Lung microvascular endothelial cell (primary cell): ENCODE results near the gene RANBP1. TPM values are rescaled to one million over a fixed set of nuclear protein-coding genes. Genes with fewer than 3 reads are reported as not detected.
A peak's percentile ranks its signal among the peaks of the same experiment; 100 is the strongest.

Experiments used
- DNase-seq, 2 donors: peaks; one replicate each; pipeline versions ENCODE4 v3.0.0 to v3.0.0-alpha.2; 2010; ENCODE audit warnings: low read depth in 2 of 2
- total RNA-seq: library from RNA; depleted of rRNA; stranded (reverse); fragments of >200 nt; gene quantifications from 2 replicates; pipeline ENCODE4 v1.2.1, GENCODE V29; 2014

Gene RANBP1
- total RNA-seq, 1 donor from 2014 or later, result 99.2 TPM

GRCh38 chr22:20135806-20136602 is 20.1 kb downstream of the RANBP1 start:
- no peak for DNase-seq

GRCh38 chr22:20136603-20136873 is 20.6 kb downstream of the RANBP1 start:
- DNase-seq, result no peak

DNA sequence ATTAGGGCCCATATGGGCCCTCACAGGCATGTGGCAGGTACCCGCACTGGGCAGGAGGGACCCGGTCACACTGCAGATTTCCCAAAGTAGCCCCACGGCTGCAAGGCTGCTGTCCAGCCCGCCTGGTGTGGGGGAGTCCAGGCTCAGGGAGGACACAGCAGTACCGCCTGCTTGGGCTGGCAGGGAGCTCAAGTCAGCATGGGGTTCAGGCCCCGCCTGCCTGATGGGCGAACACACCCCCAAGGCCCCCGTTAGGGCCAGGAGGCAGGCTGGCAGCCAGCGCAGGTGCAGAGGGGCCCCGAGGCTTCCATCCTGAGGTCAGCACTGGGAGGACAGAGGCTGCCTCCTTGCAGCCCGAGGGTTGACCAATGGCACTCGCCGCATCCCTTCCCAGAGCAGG is 21.2 kb downstream of the RANBP1 start:
- no peak for DNase-seq

- peak in 1 of 2 donors; percentile 31 for DNase-seq
Observed at GRCh38 chr22:20137671-20138416, 21.9 kb downstream of the RANBP1 start.

GRCh38 chr22:20138417-20138738 is 22.5 kb downstream of the RANBP1 start:
- no peak for DNase-seq

DNA sequence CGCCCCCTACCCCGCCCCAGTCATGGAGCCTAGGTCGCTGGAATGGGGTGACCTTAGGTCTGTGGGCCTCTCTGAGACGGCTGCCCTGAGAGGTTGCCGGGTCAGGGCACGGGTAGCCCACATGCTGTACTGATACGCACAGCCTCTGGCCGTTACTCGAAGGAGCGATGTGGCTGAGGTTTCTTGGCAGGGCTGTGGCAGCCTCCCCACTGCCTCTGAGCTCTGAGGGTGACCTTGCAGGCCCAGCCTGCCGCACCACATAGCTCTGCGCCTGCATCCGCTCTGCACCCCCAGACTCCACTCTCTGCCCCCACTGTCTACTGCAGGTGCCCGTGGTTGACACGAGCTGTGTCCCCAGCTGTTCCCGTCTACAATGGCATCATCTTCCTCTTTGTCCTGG is 23.0 kb downstream of the RANBP1 start:
- DNase-seq, result no peak

DNA sequence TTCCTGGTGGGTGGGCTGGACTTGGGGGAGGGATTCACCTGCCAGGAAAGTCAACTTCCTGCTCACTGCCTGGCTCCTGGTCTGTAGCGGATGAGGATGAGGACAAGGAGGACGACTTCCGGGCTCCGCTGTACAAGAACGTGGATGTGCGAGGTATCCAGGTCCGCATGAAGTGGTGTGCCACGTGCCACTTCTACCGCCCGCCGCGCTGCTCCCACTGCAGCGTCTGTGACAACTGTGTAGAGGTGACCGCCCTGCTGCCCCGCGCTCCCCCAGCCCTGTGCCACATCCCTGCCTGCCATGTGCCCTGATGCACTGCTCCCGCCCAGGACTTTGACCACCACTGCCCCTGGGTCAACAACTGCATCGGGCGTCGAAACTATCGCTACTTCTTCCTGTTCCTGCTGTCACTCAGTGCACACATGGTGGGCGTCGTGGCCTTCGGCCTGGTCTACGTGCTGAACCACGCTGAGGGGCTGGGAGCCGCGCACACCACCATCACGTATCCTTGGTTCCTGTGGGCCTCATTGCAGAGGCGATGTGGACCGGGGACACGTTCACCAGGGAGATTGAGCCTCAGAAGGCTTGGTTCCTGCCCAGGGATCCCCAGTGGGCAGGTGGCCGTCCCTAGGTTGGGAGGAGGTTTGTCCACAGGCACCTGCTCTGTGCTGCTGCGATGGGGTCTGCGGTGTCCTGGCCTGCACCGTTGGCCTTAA is 23.6 kb downstream of the RANBP1 start:
- no peak for DNase-seq

DNA sequence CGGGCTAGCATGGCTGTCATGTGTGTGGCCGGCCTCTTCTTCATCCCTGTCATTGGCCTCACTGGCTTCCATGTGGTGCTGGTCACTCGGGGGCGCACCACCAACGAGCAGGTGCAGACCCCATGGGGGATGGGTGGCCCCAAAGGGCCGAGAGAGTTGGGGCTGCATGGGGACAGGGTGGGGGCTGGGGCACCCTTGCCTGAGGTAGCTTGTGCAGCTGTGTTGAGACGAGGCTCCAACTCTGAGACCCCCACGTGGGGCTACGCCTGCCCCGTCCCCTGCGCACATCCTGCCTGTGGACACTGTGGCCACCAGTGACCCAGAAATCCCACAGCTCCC is 24.2 kb downstream of the RANBP1 start:
- no peak for DNase-seq

GRCh38 chr22:20140521-20140964 is 24.6 kb downstream of the RANBP1 start:
- DNase-seq, result no peak

DNA sequence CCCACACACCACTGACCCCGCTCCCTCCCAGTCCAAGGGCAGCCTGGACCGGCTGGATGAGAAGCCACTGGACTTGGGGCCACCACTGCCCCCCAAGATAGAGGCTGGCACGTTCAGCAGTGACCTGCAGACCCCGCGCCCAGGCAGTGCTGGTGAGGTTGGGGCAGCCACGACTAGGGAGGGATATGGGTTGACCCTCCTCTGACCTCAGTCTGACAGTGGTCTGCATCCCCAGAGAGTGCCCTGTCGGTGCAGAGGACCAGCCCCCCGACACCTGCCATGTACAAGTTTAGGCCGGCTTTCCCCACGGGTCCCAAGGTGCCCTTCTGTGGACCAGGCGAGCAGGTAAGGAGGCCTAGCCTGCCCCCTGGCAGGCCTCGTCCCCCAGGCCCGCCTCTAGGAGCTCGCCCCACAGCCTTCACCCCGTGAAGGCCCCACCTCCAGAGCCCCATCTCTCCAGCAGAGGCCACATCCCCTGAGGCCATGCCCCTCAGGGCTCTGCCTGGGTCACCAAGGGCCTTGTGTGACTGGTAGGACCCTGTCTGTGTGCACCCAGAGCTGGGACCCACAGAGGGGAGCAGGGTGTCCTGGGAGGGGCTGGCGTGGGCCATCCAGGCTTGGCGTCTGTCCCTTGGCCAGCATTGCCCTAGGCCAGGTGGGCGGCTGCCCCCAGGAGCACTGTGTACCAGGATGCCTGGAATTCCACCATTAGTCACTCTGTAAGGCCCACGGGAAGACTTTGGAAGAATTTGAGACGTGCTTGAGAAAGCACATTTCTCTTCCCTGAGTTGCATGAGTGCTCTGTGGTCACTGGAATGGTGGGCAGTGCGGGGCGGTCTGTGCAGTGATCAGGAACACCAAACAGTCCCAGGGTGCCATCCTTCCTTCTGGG is 25.5 kb downstream of the RANBP1 start:
- DNase-seq, result no peak

GRCh38 chr22:20142711-20143621 is 27.1 kb downstream of the RANBP1 start:
- DNase-seq, result no peak

- no peak for DNase-seq
Observed at GRCh38 chr22:20143883-20144665, 28.2 kb downstream of the RANBP1 start.

DNA sequence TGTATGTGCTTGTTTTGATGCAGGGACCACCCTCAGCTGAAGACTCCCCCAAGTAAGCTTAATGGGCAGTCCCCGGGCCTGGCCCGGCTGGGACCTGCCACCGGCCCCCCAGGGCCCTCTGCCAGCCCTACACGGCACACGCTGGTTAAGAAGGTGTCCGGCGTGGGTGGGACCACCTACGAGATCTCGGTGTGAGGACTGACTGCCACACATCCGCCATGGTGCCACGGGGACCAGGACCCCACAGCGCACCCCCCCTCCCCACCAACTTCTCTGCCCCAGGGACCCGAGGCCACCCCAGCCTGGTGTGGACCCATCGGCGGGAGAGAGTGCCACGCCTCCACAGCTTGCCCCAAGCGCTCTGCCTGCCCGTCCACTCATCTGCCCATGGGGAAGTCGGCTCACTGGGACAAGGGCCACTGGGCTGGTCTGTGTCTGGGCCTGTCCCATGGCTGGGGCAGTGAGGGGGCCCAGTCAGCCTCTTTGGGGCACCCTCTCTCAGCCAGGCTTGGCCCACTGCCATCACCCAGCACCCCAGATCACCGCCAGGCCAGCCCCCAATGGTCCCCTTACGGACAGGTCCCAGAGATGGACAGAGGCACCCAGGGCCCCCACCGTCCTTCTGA is 29.4 kb downstream of the RANBP1 start:
- DNase-seq, result no peak

DNA sequence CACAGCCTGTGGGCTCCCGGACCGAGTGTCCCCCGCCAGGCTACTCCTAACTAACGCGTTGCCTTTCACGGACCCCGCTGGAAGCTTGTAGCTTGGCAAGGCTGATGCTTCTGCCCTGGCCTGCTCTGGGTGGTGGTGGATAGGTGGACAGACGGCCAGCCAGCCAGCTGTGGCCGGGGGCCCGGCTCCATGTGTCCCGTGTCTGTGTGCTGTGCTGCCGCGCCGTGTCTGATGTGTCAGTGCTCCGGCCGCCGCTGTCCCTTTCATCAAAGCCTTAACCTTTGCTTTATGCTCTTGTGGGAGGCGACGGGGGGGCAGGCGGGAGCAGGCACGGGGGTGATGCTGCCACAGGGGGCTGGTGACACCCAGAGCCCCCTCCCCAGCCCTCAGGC is 29.9 kb downstream of the RANBP1 start:
- no peak for DNase-seq

- DNase-seq, result no peak
Observed at GRCh38 chr22:20146777-20147176, 30.9 kb downstream of the RANBP1 start.

GRCh38 chr22:20147237-20147988 is 31.5 kb downstream of the RANBP1 start:
- DNase-seq, result no peak

GRCh38 chr22:20148414-20148813 is 32.5 kb downstream of the RANBP1 start:
- no peak for DNase-seq
